ENCODE data around the gene GKN1. TPM values are rescaled to one million over a fixed set of nuclear protein-coding genes. Genes with fewer than 3 reads are reported as not detected.

Gene GKN1
- total RNA-seq, 2 donors from 2014 or later, result not detected

DNA sequence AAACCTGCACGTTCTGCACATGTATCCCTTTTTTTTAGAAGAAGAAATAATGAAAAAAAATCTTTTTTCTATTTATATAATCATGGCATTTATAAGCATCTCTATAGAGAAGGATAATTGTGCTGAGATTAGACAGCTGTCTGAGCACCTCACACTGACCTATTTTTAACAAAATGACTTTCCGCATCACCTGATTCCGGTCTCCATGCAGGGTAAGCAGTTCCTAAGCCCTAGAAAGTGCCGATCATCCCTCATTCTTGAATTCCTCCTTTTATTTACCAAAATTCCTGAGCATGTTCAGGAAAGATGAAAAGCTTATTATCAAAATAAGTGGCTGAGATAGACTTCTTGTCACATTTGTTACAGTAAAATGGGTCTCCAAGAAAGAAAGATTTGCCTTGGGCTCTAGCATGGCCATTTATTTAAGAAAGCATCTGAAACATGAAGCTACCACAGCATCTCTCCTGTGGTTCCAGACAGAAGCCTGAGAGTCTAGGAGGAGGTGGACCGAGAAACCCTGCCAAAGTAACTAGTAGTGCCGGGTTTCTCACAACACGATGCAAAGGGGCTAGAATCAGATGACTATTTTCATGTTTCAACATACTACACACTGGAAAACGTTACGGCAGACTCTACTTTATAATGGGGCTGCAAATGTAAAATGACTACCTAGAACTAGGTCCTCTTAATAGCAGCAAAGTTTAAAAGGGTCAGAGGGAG, 670 bp downstream of the GKN1 start:
- ATAC-seq (no peak), DNase-seq (no peak)
- Histone ChIP-seq H3K36me3 (replicated peaks in 1 of 2; ENCODE audit: insufficient read depth in 1 of 2, low read depth in 2 of 2) (no peaks in the 10 kb centered on the region), H3K4me3 (no peak overlapping the region), H3K9me3 (no peaks in the 10 kb centered on the region), H3K4me1 (no peaks in the 10 kb centered on the region), H3K27me3 (no peaks in the 10 kb centered on the region), H3K27ac (no peak overlapping the region)
- 64 to 67% methylated on average over 9 of the region's 9 CpGs for WGBS, 2 donors
- TF ChIP-seq POLR2A (IDR thresholded peaks at IDR 0.05), result no peak
- TF ChIP-seq, protein P1, sequence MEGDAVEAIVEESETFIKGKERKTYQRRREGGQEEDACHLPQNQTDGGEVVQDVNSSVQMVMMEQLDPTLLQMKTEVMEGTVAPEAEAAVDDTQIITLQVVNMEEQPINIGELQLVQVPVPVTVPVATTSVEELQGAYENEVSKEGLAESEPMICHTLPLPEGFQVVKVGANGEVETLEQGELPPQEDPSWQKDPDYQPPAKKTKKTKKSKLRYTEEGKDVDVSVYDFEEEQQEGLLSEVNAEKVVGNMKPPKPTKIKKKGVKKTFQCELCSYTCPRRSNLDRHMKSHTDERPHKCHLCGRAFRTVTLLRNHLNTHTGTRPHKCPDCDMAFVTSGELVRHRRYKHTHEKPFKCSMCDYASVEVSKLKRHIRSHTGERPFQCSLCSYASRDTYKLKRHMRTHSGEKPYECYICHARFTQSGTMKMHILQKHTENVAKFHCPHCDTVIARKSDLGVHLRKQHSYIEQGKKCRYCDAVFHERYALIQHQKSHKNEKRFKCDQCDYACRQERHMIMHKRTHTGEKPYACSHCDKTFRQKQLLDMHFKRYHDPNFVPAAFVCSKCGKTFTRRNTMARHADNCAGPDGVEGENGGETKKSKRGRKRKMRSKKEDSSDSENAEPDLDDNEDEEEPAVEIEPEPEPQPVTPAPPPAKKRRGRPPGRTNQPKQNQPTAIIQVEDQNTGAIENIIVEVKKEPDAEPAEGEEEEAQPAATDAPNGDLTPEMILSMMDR (IDR thresholded peaks at IDR 0.05), result no peak
- intact Hi-C loops (cut with DNase I), result no loop called here

DNA sequence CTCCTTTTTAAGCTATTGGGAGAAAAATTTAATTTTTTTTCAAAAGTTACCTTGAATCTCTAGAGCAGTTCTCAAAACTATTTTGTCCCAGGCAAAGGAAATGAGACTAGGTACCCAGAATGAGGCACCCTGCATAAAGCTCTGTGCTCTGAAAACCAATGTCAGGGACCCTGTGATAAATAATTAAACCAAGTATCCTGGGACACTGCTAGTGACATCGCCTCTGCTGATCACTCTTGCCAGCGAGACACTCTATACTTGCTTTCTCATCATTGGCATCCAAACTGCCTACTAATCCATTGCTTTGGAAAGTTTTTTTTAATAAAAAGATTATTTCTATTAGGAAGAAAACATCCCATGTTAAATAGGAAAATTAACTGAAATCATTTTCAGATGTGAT, 1.4 kb downstream of the GKN1 start:
- Histone ChIP-seq H3K4me3 (no peak overlapping the region), H3K27me3 (no peaks in the 10 kb centered on the region), H3K27ac (no peak overlapping the region), H3K36me3 (replicated peaks in 1 of 2; ENCODE audit: insufficient read depth in 1 of 2, low read depth in 2 of 2) (no peaks in the 10 kb centered on the region), H3K9me3 (no peaks in the 10 kb centered on the region), H3K4me1 (no peaks in the 10 kb centered on the region)
- 87 to 88% methylated on average over 2 of the region's 2 CpGs for WGBS, 2 donors
- intact Hi-C loops (cut with DNase I), result no loop called here
- no peak for TF ChIP-seq POLR2A (IDR thresholded peaks at IDR 0.05)
- TF ChIP-seq, protein P1 (IDR thresholded peaks at IDR 0.05), result no peak
- DNase-seq (no peak), ATAC-seq (no peak)

DNA sequence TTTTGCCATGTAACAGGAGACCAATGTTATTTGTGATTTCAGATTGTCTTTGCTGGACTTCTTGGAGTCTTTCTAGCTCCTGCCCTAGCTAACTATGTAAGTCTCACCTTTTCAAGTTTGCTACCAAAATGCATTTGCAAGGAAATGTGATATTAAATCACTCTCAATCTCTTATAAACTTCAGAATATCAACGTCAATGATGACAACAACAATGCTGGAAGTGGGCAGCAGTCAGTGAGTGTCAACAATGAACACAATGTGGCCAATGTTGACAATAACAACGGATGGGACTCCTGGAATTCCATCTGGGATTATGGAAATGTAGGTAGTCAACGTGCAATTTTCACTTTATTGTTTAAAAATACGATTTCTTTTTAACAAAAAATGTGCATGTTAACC, 3.0 kb downstream of the GKN1 start:
- intact Hi-C loops (cut with DNase I), result no loop called here
- no peak overlapping the region for H3K27ac ChIP-seq
- ATAC-seq (no peak), DNase-seq (no peak)
- TF ChIP-seq, protein P1 (IDR thresholded peaks at IDR 0.05), result no peak
- no peak for TF ChIP-seq POLR2A (IDR thresholded peaks at IDR 0.05)
- no peaks in the 10 kb centered on the region for H3K27me3 ChIP-seq
- H3K4me1 ChIP-seq, result no peaks in the 10 kb centered on the region
- 53 to 55% methylated on average over 4 of the region's 4 CpGs for WGBS, 2 donors
- H3K4me3 ChIP-seq, result no peak overlapping the region
- H3K9me3 ChIP-seq, result no peaks in the 10 kb centered on the region
- H3K36me3 ChIP-seq (replicated peaks in 1 of 2; ENCODE audit: insufficient read depth in 1 of 2, low read depth in 2 of 2), result no peaks in the 10 kb centered on the region

DNA sequence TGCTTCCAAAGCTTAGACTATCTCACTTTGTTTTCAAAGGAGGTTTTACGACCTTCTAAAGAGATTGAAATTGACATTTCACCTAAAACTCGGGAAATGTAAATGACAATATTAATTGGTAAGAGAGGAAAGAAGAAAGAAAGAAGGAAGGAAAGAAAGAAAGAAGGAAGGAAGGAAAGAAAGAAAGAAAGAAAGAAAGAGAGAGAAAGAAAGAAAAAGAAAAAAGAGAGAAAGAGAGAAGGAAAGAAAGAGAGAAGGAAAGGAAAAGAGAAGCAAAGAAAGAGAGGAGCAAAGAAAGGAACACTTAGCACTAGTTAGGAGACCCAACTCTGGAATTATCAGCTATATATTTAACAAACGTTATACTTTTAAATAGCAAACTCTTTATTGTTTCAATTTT, 3.7 kb downstream of the GKN1 start:
- Histone ChIP-seq H3K27me3 (no peaks in the 10 kb centered on the region), H3K4me3 (no peak overlapping the region), H3K36me3 (replicated peaks in 1 of 2; ENCODE audit: insufficient read depth in 1 of 2, low read depth in 2 of 2) (no peaks in the 10 kb centered on the region), H3K27ac (no peak overlapping the region), H3K4me1 (no peaks in the 10 kb centered on the region), H3K9me3 (no peaks in the 10 kb centered on the region)
- TF ChIP-seq, protein P1 (IDR thresholded peaks at IDR 0.05), result no peak
- TF ChIP-seq POLR2A (IDR thresholded peaks at IDR 0.05), result no peak
- DNase-seq (no peak), ATAC-seq (no peak)
- 51 to 53% methylated on average over 3 of the region's 3 CpGs for WGBS, 2 donors
- intact Hi-C loops (cut with DNase I), result no loop called here

DNA sequence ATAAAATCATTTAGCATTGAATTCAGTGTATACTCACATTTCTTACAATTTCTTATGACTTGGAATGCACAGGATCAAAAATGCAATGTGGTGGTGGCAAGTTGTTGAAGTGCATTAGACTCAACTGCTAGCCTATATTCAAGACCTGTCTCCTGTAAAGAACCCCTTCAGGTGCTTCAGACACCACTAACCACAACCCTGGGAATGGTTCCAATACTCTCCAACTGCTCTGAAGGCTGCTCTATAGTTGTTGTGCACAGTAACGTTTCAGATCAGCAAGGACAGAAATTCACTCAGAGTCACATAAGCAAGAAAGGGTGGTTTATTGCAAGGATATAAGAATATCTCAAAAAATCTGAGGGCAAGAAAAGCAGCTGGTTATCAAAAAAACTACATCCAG, 6.5 kb downstream of the GKN1 start:
- TF ChIP-seq POLR2A (IDR thresholded peaks at IDR 0.05), result no peak
- TF ChIP-seq, protein P1 (IDR thresholded peaks at IDR 0.05), result no peak
- no peaks in the 10 kb centered on the region for H3K4me1 ChIP-seq
- no peaks in the 10 kb centered on the region for H3K27me3 ChIP-seq
- H3K36me3 ChIP-seq (replicated peaks in 1 of 2; ENCODE audit: insufficient read depth in 1 of 2, low read depth in 2 of 2), result no peaks in the 10 kb centered on the region
- DNase-seq (no peak), ATAC-seq (no peak)
- intact Hi-C loops (cut with DNase I), result no loop called here
- no peak overlapping the region for H3K4me3 ChIP-seq
- H3K9me3 ChIP-seq, result no peaks in the 10 kb centered on the region
- no peak overlapping the region for H3K27ac ChIP-seq
- WGBS, 2 donors, result 31 to 44% methylated on average over 1 of the region's 1 CpG

Measured in body of pancreas (tissue), 4 donors.